ENCODE measurements around the gene SLC22A2.
"Not testable (repeated sequence)": the region's sequence is repeated elsewhere in the genome, so short reads cannot be mapped to it uniquely, and the experiment has no call there.

Gene SLC22A2

GRCh38 chr6:160258346-160259142 lies at the start of gene SLC22A2:
Gene SLC22A2 (minus strand): TSS chr6:160258821. CDS start chr6:160258757, 64 bp downstream.
- peaks cover 4% of the 10 kb centered on the region for H3K27me3 ChIP-seq (ENCODE audit: insufficient read depth, low read length, poor library complexity)
- no peaks in the 10 kb centered on the region for H3K4me1 ChIP-seq (ENCODE audit: insufficient read depth, low read length)
- H2AFZ ChIP-seq (ENCODE audit: low read depth, low read length), result no peak within 1 kb of the TSS
- ATAC-seq (ENCODE audit: insufficient read depth, low read depth) (no peak), DNase-seq (no peak)
- no peak within 1 kb of the TSS for H3K4me2 ChIP-seq (ENCODE audit: insufficient read depth, low read length)
- no peaks in the 10 kb centered on the region for H3K79me2 ChIP-seq (ENCODE audit: insufficient read depth, low read length)
- no peak for TF ChIP-seq CTCF (IDR thresholded peaks at IDR 0.05; ENCODE audit: borderline replicate concordance, extremely low read depth, low read length, poor library complexity, severe bottlenecking)
- TF ChIP-seq EZH2 (IDR thresholded peaks at IDR 0.05; ENCODE audit: borderline replicate concordance, low read depth, low read length, severe bottlenecking), result no peak
- no peak within 1 kb of the TSS for H3K27ac ChIP-seq (ENCODE audit: low read length)
- H3K4me3 ChIP-seq (ENCODE audit: low read depth in 1 of 2, low read length in 2 of 2), result no peak within 1 kb of the TSS
- no peaks in the 10 kb centered on the region for H3K9me3 ChIP-seq (ENCODE audit: insufficient read depth, low read length, severe bottlenecking)
- no peaks in the 10 kb centered on the region for H4K20me1 ChIP-seq (ENCODE audit: insufficient read depth, low read length)
- no peak within 1 kb of the TSS for H3K9ac ChIP-seq (ENCODE audit: low read depth, low read length)
- no peaks in the 10 kb centered on the region for H3K36me3 ChIP-seq (ENCODE audit: insufficient read depth, low read length)

GRCh38 chr6:160305926-160306713 lies 47.5 kb upstream of the SLC22A2 start:
- Histone ChIP-seq H3K79me2 (ENCODE audit: insufficient read depth, low read length) (no peaks in the 10 kb centered on the region), H4K20me1 (ENCODE audit: insufficient read depth, low read length) (no peaks in the 10 kb centered on the region), H3K4me1 (ENCODE audit: insufficient read depth, low read length) (no peaks in the 10 kb centered on the region), H3K9ac (ENCODE audit: low read depth, low read length) (no peak overlapping the region), H2AFZ (ENCODE audit: low read depth, low read length) (no peak overlapping the region), H3K27me3 (ENCODE audit: insufficient read depth, low read length, poor library complexity) (no peaks in the 10 kb centered on the region), H3K4me3 (ENCODE audit: low read depth in 1 of 2, low read length in 2 of 2) (no peak overlapping the region), H3K4me2 (ENCODE audit: insufficient read depth, low read length) (no peak overlapping the region), H3K27ac (ENCODE audit: low read length) (no peak overlapping the region), H3K36me3 (ENCODE audit: insufficient read depth, low read length) (no peaks in the 10 kb centered on the region), H3K9me3 (ENCODE audit: insufficient read depth, low read length, severe bottlenecking) (peaks cover 9% of the 10 kb centered on the region)
- DNase-seq (no peak), ATAC-seq (ENCODE audit: insufficient read depth, low read depth) (no peak)
- TF ChIP-seq EZH2 (IDR thresholded peaks at IDR 0.05; ENCODE audit: borderline replicate concordance, low read depth, low read length, severe bottlenecking) (no peak), CTCF (IDR thresholded peaks at IDR 0.05; ENCODE audit: borderline replicate concordance, extremely low read depth, low read length, poor library complexity, severe bottlenecking) (no peak)

- ATAC-seq (ENCODE audit: insufficient read depth, low read depth), result no peak
- H3K79me2 ChIP-seq (ENCODE audit: insufficient read depth, low read length), result no peaks in the 10 kb centered on the region
- H3K4me2 ChIP-seq (ENCODE audit: insufficient read depth, low read length), result no peak overlapping the region
- H3K9ac ChIP-seq (ENCODE audit: low read depth, low read length), result no peak overlapping the region
- no peaks in the 10 kb centered on the region for H3K27me3 ChIP-seq (ENCODE audit: insufficient read depth, low read length, poor library complexity)
- no peak for TF ChIP-seq EZH2 (IDR thresholded peaks at IDR 0.05; ENCODE audit: borderline replicate concordance, low read depth, low read length, severe bottlenecking)
- no peak for TF ChIP-seq CTCF (IDR thresholded peaks at IDR 0.05; ENCODE audit: borderline replicate concordance, extremely low read depth, low read length, poor library complexity, severe bottlenecking)
- no peak for DNase-seq
- H4K20me1 ChIP-seq (ENCODE audit: insufficient read depth, low read length), result no peaks in the 10 kb centered on the region
- no peaks in the 10 kb centered on the region for H3K9me3 ChIP-seq (ENCODE audit: insufficient read depth, low read length, severe bottlenecking)
- H3K4me1 ChIP-seq (ENCODE audit: insufficient read depth, low read length), result no peaks in the 10 kb centered on the region
- H3K27ac ChIP-seq (ENCODE audit: low read length), result no peak overlapping the region
- no peak overlapping the region for H3K4me3 ChIP-seq (ENCODE audit: low read depth in 1 of 2, low read length in 2 of 2)
- H2AFZ ChIP-seq (ENCODE audit: low read depth, low read length), result no peak overlapping the region
- H3K36me3 ChIP-seq (ENCODE audit: insufficient read depth, low read length), result no peaks in the 10 kb centered on the region
These were observed 45.2 kb upstream of the SLC22A2 start for GRCh38 chr6:160303806-160304205.

GRCh38 chr6:160302431-160303082 lies 43.9 kb upstream of the SLC22A2 start:
- H3K4me3 ChIP-seq (ENCODE audit: low read depth in 1 of 2, low read length in 2 of 2); H3K36me3 ChIP-seq (ENCODE audit: insufficient read depth, low read length); ATAC-seq (ENCODE audit: insufficient read depth, low read depth); H3K4me1 ChIP-seq (ENCODE audit: insufficient read depth, low read length); DNase-seq; H3K9ac ChIP-seq (ENCODE audit: low read depth, low read length); H3K4me2 ChIP-seq (ENCODE audit: insufficient read depth, low read length); H3K27ac ChIP-seq (ENCODE audit: low read length); H4K20me1 ChIP-seq (ENCODE audit: insufficient read depth, low read length); H3K27me3 ChIP-seq (ENCODE audit: insufficient read depth, low read length, poor library complexity); H3K79me2 ChIP-seq (ENCODE audit: insufficient read depth, low read length); H3K9me3 ChIP-seq (ENCODE audit: insufficient read depth, low read length, severe bottlenecking); H2AFZ ChIP-seq (ENCODE audit: low read depth, low read length): not testable (repeated sequence)

Data from DND-41 (cell line).